K562 (cell line): ENCODE data around the gene DHX36. TPM values are rescaled to one million over a fixed set of nuclear protein-coding genes. Genes with fewer than 3 reads are reported as not detected.

ENCODE experiments used
- ATAC-seq: fragments of 200-7000 bp; cut with Tn5 transposase; 3 replicates; pipeline ENCODE4 v1.9.1; 2020; ENCODE audit warnings: moderate library complexity
- BruUV-seq: library from RNA; stranded (reverse); fragments of 400-500 nt; replicated peaks from 2 replicates; lab custom pipeline; 2021; lab: Mats Ljungman, UMichigan
- CTCF ChIA-PET: fragments of 300-600 bp; formaldehyde crosslinking; extraction: SDS; loops from one replicate; lab custom pipeline; 2021; ENCODE audit warnings: low intra/inter-chr PET ratio; lab: Yijun Ruan, JAX
- POLR2A ChIA-PET: fragments of 300-600, 350-650 bp; sonication (Branson Sonifier 250); formaldehyde crosslinking; extraction: SDS; loops from one replicate; lab custom pipeline; 2021; ENCODE audit warnings: antibody characterized with exemption, inconsistent platforms; lab: Yijun Ruan, JAX
- DNase-seq, 4 experiments: peaks; one replicate each; pipeline versions ENCODE4 v3.0.0 to v3.0.0-alpha.2; 2011 to 2018; ENCODE audit warnings: low spot score in 3 of 4, mixed read lengths in 3 of 4; ENCODE audit errors: extremely low read depth in 1 of 4
- FAIRE-seq: peaks from 2 replicates; lab custom pipeline; 2011; peaks lifted over from hg19 to GRCh38; lab: Jason Lieb, UNC
- H2AFZ ChIP-seq: 2 replicates; pipeline ENCODE4 v1.6.0; 2011; ENCODE audit warnings: low read depth, low read length, control low read depth, inconsistent platforms
- H3K27ac ChIP-seq: fragments of 200-600 bp; 3 replicates; pipeline ENCODE4 v1.8.0; 2011; ENCODE audit warnings: low read depth, mild to moderate bottlenecking, control low read depth, inconsistent platforms, low read length, moderate library complexity, mixed read lengths; ENCODE audit errors: extremely low read depth
- H3K27me3 ChIP-seq, 2 experiments: fragments of 300-600 bp in 1 of 2; 2 replicates in 1 of 2; 3 replicates in 1 of 2; pipeline versions ENCODE4 v1.6.0 to v1.8.0; 2011; ENCODE audit warnings: inconsistent platforms in 2 of 2, low read length in 2 of 2, mild to moderate bottlenecking in 1 of 2, mixed read lengths in 1 of 2, moderate library complexity in 1 of 2; ENCODE audit not compliant: control insufficient read depth in 2 of 2, insufficient read depth in 2 of 2
- H3K36me3 ChIP-seq: fragments of 300-600 bp; 3 replicates; pipeline ENCODE4 v1.8.0; 2011; ENCODE audit warnings: mild to moderate bottlenecking, low read length, inconsistent platforms; ENCODE audit not compliant: control insufficient read depth, insufficient read depth
- H3K4me1 ChIP-seq, 2 experiments: fragments of 200-600 bp in 1 of 2; replicated peaks in 1 of 2; 2 replicates in 1 of 2; 3 replicates in 1 of 2; pipeline versions ENCODE4 v1.5.1 to v1.8.0; 2011; ENCODE audit warnings: inconsistent platforms in 2 of 2, low read length in 2 of 2, mild to moderate bottlenecking in 1 of 2, mixed read lengths in 1 of 2, moderate library complexity in 1 of 2; ENCODE audit not compliant: control insufficient read depth in 2 of 2, insufficient read depth in 2 of 2
- H3K4me2 ChIP-seq: 2 replicates; pipeline ENCODE4 v1.6.1; 2011; ENCODE audit warnings: low read length, control low read depth, inconsistent platforms, mixed read lengths; ENCODE audit not compliant: insufficient read depth
- H3K4me3 ChIP-seq: fragments of 200-600 bp; sonication (generic), shearing (Covaris generic); 2 replicates; pipeline ENCODE4 v1.5.1; 2016; ENCODE audit warnings: control low read depth, inconsistent platforms
- H3K79me2 ChIP-seq: fragments of 200-600 bp; 3 replicates; pipeline ENCODE4 v1.8.0; 2011; ENCODE audit warnings: low read length, inconsistent platforms; ENCODE audit not compliant: control insufficient read depth, insufficient read depth
- H3K9ac ChIP-seq, 2 experiments: 2 replicates each; pipeline versions ENCODE4 v1.6.0 to v1.6.1; 2011; ENCODE audit warnings: low read depth in 2 of 2, low read length in 2 of 2, control low read depth in 1 of 2, inconsistent platforms in 1 of 2, mild to moderate bottlenecking in 1 of 2, mixed read lengths in 1 of 2; ENCODE audit not compliant: insufficient read depth in 1 of 2
- H3K9me1 ChIP-seq: one replicate; pipeline ENCODE4 v1.6.0; 2011; ENCODE audit warnings: inconsistent platforms, mild to moderate bottlenecking, low read length, moderate library complexity; ENCODE audit not compliant: control insufficient read depth, insufficient read depth
- H3K9me3 ChIP-seq: replicated peaks from 2 replicates; pipeline ENCODE4 v1.5.1; 2011; ENCODE audit warnings: low read depth, low read length, inconsistent platforms; ENCODE audit not compliant: control insufficient read depth, insufficient read depth
- H4K20me1 ChIP-seq: replicated peaks from 2 replicates; pipeline ENCODE4 v1.6.1; 2011; ENCODE audit warnings: low read length, inconsistent platforms, mixed read lengths; ENCODE audit not compliant: control insufficient read depth, insufficient read depth
- GTF2F1 ChIP-seq: IDR thresholded peaks from 2 replicates; pipeline ENCODE4 v1.6.1; 2011; ENCODE audit warnings: low read depth, low read length, improper control_type of control experiment
- HOMEZ ChIP-seq: fragments of 250-450 bp; sonication (Bioruptor Pico); IDR thresholded peaks from 2 replicates; pipeline ENCODE4 v1.4.0; 2020; ENCODE audit warnings: mild to moderate bottlenecking, moderate library complexity
- MTA3 ChIP-seq: fragments of 450-650 bp; formaldehyde crosslinking; IDR thresholded peaks from 2 replicates; pipeline ENCODE4 v1.6.1; 2017; ENCODE audit warnings: mild to moderate bottlenecking, borderline replicate concordance
- RERE ChIP-seq: sonication (generic); formaldehyde crosslinking; IDR thresholded peaks from 2 replicates; pipeline ENCODE4 v1.8.0; 2023; ENCODE audit warnings: missing genetic modification reagents, mild to moderate bottlenecking, borderline replicate concordance
- SPI1 ChIP-seq: IDR thresholded peaks from 2 replicates; pipeline ENCODE4 v1.6.1; 2011; ENCODE audit warnings: low read depth, low read length, control low read depth, borderline replicate concordance
- ZNF134 ChIP-seq: fragments of 250-450 bp; sonication (Bioruptor Pico); conservative IDR thresholded peaks from 2 replicates; pipeline ENCODE4 v1.4.0; 2020
- ZNF512 ChIP-seq: IDR thresholded peaks from 2 replicates; pipeline ENCODE4 v1.6.1; 2016; ENCODE audit warnings: missing genetic modification characterization, missing compliant biosample characterization
- ZNF77 ChIP-seq: fragments of 250-450 bp; sonication (Bioruptor Pico); IDR thresholded peaks from 2 replicates; pipeline ENCODE4 v1.5.0; 2020
- WGBS: fragments of 100-300 bp; shearing (Covaris generic); methylation state at CpG from one replicate; pipeline ENCODE4 v1.1.6; 2016; ENCODE audit warnings: low coverage, mixed read lengths; ENCODE audit not compliant: insufficient coverage; ENCODE audit errors: missing lambda C conversion rate; 5-methylcytosine and 5-hydroxymethylcytosine counted together
- in situ Hi-C: fragments of 300-500 bp; cut with MboI; formaldehyde crosslinking; loops from 4 replicates; pipeline ENCODE4 v1.15.0; 2018; ENCODE audit warnings: inconsistent platforms, mixed read lengths
- intact Hi-C: fragments of 100-400 bp; cut with micrococcal nuclease; formaldehyde crosslinking; loops from 2 replicates; pipeline ENCODE4 v1.14.2; 2022
- polyA plus RNA-seq, 8 experiments: library from polyadenylated mRNA; depleted of rRNA in 4 of 8; stranded (reverse) in 5 of 8; unstranded in 3 of 8; fragments of >200 nt; fragmentation: Nextera tagmentation in 2 of 8; fragmentation: Illumina TruSeq in 1 of 8; extraction: Ambion mirVana in 2 of 8; extraction: Trizol in 1 of 8; gene quantifications; 2 replicates each; pipeline versions ENCODE4 v1.2.1 to v1.2.3, GENCODE V29; 2011 to 2014; ENCODE audit warnings: inconsistent platforms in 1 of 8, missing spikeins in 1 of 8
- total RNA-seq, 7 experiments: library from RNA; depleted of rRNA in 6 of 7; stranded (reverse); fragments of >200 nt in 6 of 7; fragmentation: Illumina TruSeq in 2 of 7; extraction: Trizol in 2 of 7; gene quantifications; 2 replicates each; pipeline versions ENCODE4 v1.2.1 to v1.2.3, GENCODE V29; 2011 to 2021; ENCODE audit warnings: low replicate concordance in 1 of 7

Gene DHX36
- total and polyA plus RNA-seq, 9 of the 15 experiments (the other 6 are each of a cell fraction or from before 2014, with no cell fraction given) = 44.3 to 98.7 (median 57.0) TPM

- H3K4me3 ChIP-seq = no peak overlapping the region
- POLR2A ChIA-PET = interaction anchor here (0.9 kb wide), 1 partner anchor 22 kb away, joined by 3 read pairs; no protein-coding TSS in a partner anchor
- intact Hi-C loops = no loop called here
- DNase-seq (no peak), ATAC-seq (no peak), FAIRE-seq (no peak)
- CTCF ChIA-PET = no interaction called here
- H3K27ac ChIP-seq = no peak overlapping the region
- no peak overlapping the region for H3K9ac ChIP-seq
- TF ChIP-seq ZNF512 (tag) (no peak), RERE (CRISPR knock-in tag) (no peak), ZNF77 (no peak), HOMEZ (CRISPR knock-in tag) (no peak), ZNF134 (CRISPR knock-in tag) (no peak), SPI1 (no peak), MTA3 (no peak), GTF2F1 (no peak)
- WGBS = 85% methylated on average over 2 of the region's 2 CpGs
- no peaks in the 10 kb centered on the region for H3K79me2 ChIP-seq
- no peaks in the 10 kb centered on the region for H3K9me3 ChIP-seq
- no peaks in the 10 kb centered on the region for H3K27me3 ChIP-seq
- peaks cover 86% of the 10 kb centered on the region for H3K36me3 ChIP-seq
- no TSS peak for BruUV-seq
- no peaks in the 10 kb centered on the region for H3K9me1 ChIP-seq
- no peak overlapping the region for H2AFZ ChIP-seq
- no peak overlapping the region for H3K4me2 ChIP-seq
- no peaks in the 10 kb centered on the region for H4K20me1 ChIP-seq
- in situ Hi-C loops = no loop called here
- H3K4me1 ChIP-seq = no peaks in the 10 kb centered on the region
Observed at GRCh38 chr3:154274348-154274747, 49.9 kb downstream of the DHX36 start.
